Measurements from ENCODE around the gene ZMYM5. TPM values are rescaled to one million over a fixed set of nuclear protein-coding genes. Genes with fewer than 3 reads are reported as not detected.
"Not testable (repeated sequence)": the region's sequence is repeated elsewhere in the genome, so short reads cannot be mapped to it uniquely, and the experiment has no call there.

The ZMYM5 gene
- total RNA-seq, 8 experiments from 2014 or later: 11.3 to 20.8 (median 14.0) TPM

- peak in 2 of 8 experiments; percentile 22 to 56 for ATAC-seq (replicated peaks in 6 of 8)
- in situ Hi-C loops (cut with MboI; ENCODE audit: low pct_unique_long_range_greater_than_20kb in 2 of 9, low sequenced_read_pairs in 9 of 9, unreplicated experiment in 9 of 9): no loop called here
- WGBS, 10 experiments: 73 to 100% (median 97%) methylated on average over 3 to 7 of the region's 7 CpGs; no CpG with 5 or more reads in 1 of the 10 experiments
- Histone ChIP-seq H3K27ac (no peak overlapping the region), H3K4me3 (no peak overlapping the region), H3K4me1 (replicated peaks in 1 of 2) (no peaks in the 10 kb centered on the region)
Observed at GRCh38 chr13:19810996-19811881, 52.2 kb downstream of the ZMYM5 start.

DNA sequence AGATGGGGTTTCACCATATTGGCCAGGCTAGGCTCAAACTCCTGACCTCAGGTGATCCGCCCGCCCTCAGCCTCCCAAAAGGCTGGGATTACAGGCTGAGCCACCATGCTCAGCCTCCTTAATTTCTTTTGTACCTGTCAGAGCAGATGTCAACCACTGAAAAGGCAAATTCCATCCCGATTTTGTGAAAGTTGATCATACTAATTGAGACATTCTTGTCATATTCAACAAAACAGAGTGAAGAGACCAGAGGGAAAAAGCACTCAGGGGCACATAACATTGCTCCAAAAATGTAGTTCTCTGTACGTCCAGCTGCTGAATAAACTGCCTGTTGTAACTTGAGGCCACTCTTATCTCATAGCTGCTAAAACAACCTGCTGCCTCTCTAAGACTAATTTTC is 53.3 kb downstream of the ZMYM5 start:
- in situ Hi-C loops (cut with MboI; ENCODE audit: low pct_unique_long_range_greater_than_20kb in 2 of 9, low sequenced_read_pairs in 9 of 9, unreplicated experiment in 9 of 9): no loop called here
- H3K4me1 ChIP-seq (replicated peaks in 1 of 2): no peaks in the 10 kb centered on the region
- no peak for ATAC-seq (replicated peaks in 6 of 8)
- 57 to 100% (median 89%) methylated on average over 1 to 4 of the region's 4 CpGs; no CpG with 5 or more reads in 2 of the 10 experiments for WGBS, 10 experiments
- H3K27ac ChIP-seq: no peak overlapping the region
- no peak overlapping the region for H3K4me3 ChIP-seq

- Histone ChIP-seq H3K4me3 (no peak overlapping the region), H3K27ac (no peak overlapping the region), H3K4me1 (replicated peaks in 1 of 2) (no peaks in the 10 kb centered on the region)
- 80 to 93% (median 92%) methylated on average over 1 to 3 of the region's 4 CpGs; no CpG with 5 or more reads in 7 of the 10 experiments for WGBS, 10 experiments
- ATAC-seq (replicated peaks in 6 of 8): no peak
- in situ Hi-C loops (cut with MboI; ENCODE audit: low pct_unique_long_range_greater_than_20kb in 2 of 9, low sequenced_read_pairs in 9 of 9, unreplicated experiment in 9 of 9): no loop called here
Observed at GRCh38 chr13:19805765-19806164, 57.7 kb downstream of the ZMYM5 start.

DNA sequence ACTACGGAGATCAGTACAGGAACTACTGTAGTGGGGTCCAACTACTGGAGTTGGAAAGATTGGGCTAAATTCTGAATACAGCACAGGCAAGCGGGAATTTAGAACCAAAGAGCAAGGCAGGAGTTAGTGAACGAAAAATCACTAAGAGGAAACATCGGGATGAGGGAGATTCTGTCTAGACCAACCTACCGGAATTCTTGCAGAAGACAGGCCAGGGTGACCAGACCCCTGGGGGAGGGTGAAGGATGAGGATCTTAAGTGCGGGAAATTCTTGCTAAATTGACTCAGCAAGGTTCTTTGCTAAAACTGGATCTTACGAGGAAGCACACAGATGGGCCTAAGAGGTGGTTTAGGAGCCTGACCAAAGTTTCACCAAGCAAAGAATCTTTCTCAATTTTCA is 67.5 kb downstream of the ZMYM5 start:
- 88 to 100% (median 93%) methylated on average over 3 to 6 of the region's 7 CpGs for WGBS, 10 experiments
- in situ Hi-C loops (cut with MboI; ENCODE audit: low pct_unique_long_range_greater_than_20kb in 2 of 9, low sequenced_read_pairs in 9 of 9, unreplicated experiment in 9 of 9): loop anchor here in 1 of 9 experiments (25.0 kb wide), 1 partner anchor 91 kb away; no protein-coding TSS in a partner anchor
- no peaks in the 10 kb centered on the region for H3K4me1 ChIP-seq (replicated peaks in 1 of 2)
- H3K27ac ChIP-seq: no peak overlapping the region
- ATAC-seq (replicated peaks in 6 of 8): no peak
- H3K4me3 ChIP-seq: no peak overlapping the region

- in situ Hi-C loops (cut with MboI; ENCODE audit: low pct_unique_long_range_greater_than_20kb in 2 of 9, low sequenced_read_pairs in 9 of 9, unreplicated experiment in 9 of 9): loop anchor here in 1 of 9 experiments (25.0 kb wide), 1 partner anchor 93 kb away; no protein-coding TSS in a partner anchor
- Histone ChIP-seq H3K27ac (no peak overlapping the region), H3K4me3 (no peak overlapping the region)
Observed at GRCh38 chr13:19794631-19795030, 68.8 kb downstream of the ZMYM5 start.

DNA sequence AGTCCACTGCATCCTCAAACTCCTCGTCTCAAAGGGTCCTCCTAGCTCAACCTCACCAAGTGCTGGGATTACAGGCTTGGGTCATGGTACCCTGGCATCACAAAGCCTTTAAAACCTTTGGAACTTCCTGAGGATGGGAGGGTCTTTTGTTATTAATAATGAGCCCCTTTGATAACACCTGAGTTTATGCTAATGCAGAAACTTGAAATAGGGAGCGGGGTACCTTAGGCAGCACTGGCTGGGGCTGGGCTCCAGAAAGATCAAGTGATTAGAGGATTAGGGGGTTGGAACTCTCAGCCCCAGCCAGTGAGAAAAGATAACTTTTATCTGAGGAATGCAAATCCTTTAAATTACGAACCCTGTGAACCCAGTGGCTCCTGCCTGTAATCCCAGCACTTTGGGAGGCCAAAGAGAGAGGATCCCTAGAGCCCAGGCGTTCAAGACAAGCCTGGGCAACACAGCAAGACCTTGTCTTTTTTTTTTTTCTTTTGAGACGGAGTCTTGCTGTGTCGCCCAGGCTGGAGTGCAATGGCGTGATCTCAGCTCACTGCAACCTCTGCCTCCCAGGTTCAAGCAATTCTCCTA is 71.4 kb downstream of the ZMYM5 start:
- H3K27ac ChIP-seq: no peak overlapping the region
- H3K4me1 ChIP-seq (replicated peaks in 1 of 2): no peaks in the 10 kb centered on the region
- ATAC-seq (replicated peaks in 6 of 8): no peak
- H3K4me3 ChIP-seq: no peak overlapping the region
- 67 to 100% (median 79%) methylated on average over 1 to 5 of the region's 7 CpGs; no CpG with 5 or more reads in 1 of the 10 experiments for WGBS, 10 experiments
- in situ Hi-C loops (cut with MboI; ENCODE audit: low pct_unique_long_range_greater_than_20kb in 2 of 9, low sequenced_read_pairs in 9 of 9, unreplicated experiment in 9 of 9): loop anchor here in 1 of 9 experiments (25.0 kb wide), 1 partner anchor 95 kb away; no protein-coding TSS in a partner anchor

More at GRCh38 chr13:19794631-19795030, 68.8 kb downstream of the ZMYM5 start:
- 79 to 100% (median 100%) methylated on average over 1 to 3 of the region's 4 CpGs; no CpG with 5 or more reads in 5 of the 10 experiments for WGBS, 10 experiments
- ATAC-seq (replicated peaks in 6 of 8): no peak
- H3K4me1 ChIP-seq (replicated peaks in 1 of 2): no peaks in the 10 kb centered on the region

DNA sequence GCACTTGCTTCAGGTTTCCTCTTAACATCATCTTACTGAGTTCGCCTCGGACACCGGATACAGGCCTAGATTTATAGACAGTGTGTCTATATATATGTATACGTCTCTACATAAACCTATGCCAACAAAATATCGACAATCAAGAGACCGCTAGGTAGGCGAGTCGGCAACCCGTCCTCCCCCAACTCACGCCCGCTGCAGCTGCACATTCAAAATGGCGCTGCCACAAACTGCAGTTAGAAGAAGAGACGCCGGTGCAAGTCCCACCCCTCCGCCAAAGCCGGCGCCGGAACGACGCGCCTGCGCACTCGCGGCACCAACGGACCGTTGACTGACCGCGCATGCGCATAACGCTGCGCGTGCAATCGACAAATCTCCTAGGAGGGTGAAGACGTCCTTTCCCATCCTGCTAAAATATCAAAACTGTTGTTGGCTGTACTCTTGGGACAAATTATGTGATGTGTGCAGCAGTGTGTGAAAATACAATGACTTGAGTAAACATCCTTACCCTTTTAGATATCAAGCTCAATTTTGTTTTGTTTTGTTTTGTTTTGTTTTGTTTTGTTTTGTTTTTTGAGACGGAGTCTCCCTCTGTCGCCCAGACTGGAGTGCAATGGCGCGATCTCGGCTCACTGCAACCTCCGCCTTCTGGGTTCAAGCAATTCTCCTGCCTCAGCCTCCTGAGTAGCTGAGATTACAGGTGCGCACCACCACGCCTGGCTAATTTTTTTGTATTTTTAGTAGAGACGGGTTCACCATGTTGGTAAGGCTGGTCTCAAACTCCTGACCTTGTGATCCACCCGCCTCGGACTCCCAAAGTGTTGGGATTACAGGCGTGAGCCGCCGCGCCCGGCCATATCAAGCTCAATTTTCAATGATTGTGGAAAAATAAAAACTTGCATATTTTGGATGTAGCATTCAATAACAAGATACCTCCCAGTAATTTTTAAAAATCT is 80.4 kb downstream of the ZMYM5 start, which contains the start of gene PSPC1:
Gene PSPC1, minus strand, starts transcription at position 219 of the 956 bp plus-strand sequence. Its CDS starts 188 bp downstream, at position 31.
- H3K4me3 ChIP-seq: peak within 1 kb of the TSS; percentile 59 to 87 (median 64)
- H3K4me1 ChIP-seq (replicated peaks in 1 of 2): not testable (repeated sequence)
- H3K27ac ChIP-seq: peak within 1 kb of the TSS; percentile 89 to 91
- peak; percentile 85 to 95 (median 92) for ATAC-seq (replicated peaks in 6 of 8)
- in situ Hi-C loops (cut with MboI; ENCODE audit: low pct_unique_long_range_greater_than_20kb in 2 of 9, low sequenced_read_pairs in 9 of 9, unreplicated experiment in 9 of 9): loop anchor here in 1 of 9 experiments (25.0 kb wide), 1 partner anchor 104 kb away; no protein-coding TSS in a partner anchor
- WGBS, 10 experiments: 0 to 83% (median 50%) methylated on average over 2 to 21 of the region's 50 CpGs; no CpG with 5 or more reads in 1 of the 10 experiments

DNA sequence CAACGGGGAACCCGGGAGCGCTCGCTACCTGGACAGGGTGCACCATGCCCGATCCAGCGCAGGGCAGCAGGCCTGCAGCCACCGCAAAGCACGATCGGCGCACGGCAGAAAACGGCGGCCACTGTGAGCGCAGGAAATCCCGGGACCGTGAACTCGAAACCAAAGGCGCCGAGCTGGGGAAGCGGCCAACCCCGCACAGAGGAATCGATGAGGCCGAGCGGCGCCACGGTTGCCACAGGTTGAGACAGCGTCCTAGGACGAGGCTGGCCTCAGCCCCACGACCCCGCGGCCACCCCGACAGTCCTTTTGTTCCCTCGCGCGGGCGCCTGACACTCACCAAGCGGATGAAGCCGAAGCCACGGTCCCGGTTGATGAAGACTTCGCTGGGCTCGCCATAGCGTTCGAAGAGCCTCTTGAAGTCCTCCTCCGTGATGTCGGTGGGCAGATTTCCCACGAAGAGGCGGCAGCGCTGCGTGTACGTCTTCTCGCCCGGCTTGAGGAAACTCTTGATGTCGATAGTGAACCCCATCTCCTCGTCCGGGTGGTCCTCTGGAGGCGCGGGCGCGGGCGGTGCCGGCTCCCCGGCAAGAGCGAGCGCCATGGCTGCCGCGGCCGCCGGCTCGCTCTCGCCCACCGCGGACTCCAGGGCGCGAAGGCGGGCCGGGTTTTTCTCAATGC is 81.3 kb downstream of the ZMYM5 start:
- Histone ChIP-seq H3K4me3 (peak overlapping the region; percentile 59 to 87 (median 64)), H3K27ac (peak overlapping the region; percentile 89 to 91), H3K4me1 (replicated peaks in 1 of 2) (peaks cover 6 to 8% of the 10 kb centered on the region in 2 donors)
- peak; percentile 64 to 78 (median 71) for ATAC-seq (replicated peaks in 6 of 8)
- 0 to 10% (median 0%) methylated on average over 2 to 18 of the region's 77 CpGs; no CpG with 5 or more reads in 4 of the 10 experiments for WGBS, 10 experiments
- in situ Hi-C loops (cut with MboI; ENCODE audit: low pct_unique_long_range_greater_than_20kb in 2 of 9, low sequenced_read_pairs in 9 of 9, unreplicated experiment in 9 of 9): loop anchor here in 1 of 9 experiments (25.0 kb wide), 1 partner anchor 105 kb away; no protein-coding TSS in a partner anchor

GRCh38 chr13:19781526-19781925 is 81.9 kb downstream of the ZMYM5 start:
- in situ Hi-C loops (cut with MboI; ENCODE audit: low pct_unique_long_range_greater_than_20kb in 2 of 9, low sequenced_read_pairs in 9 of 9, unreplicated experiment in 9 of 9): loop anchor here in 1 of 9 experiments (25.0 kb wide), 1 partner anchor 106 kb away; no protein-coding TSS in a partner anchor
- no peak for ATAC-seq (replicated peaks in 6 of 8)
- WGBS, 10 experiments: 4 to 65% (median 18%) methylated on average over 4 to 8 of the region's 9 CpGs
- H3K4me3 ChIP-seq: peak overlapping the region; percentile 59 to 87 (median 64)
- peak overlapping the region; percentile 89 to 91 for H3K27ac ChIP-seq
- peaks cover 6 to 8% of the 10 kb centered on the region in 2 donors for H3K4me1 ChIP-seq (replicated peaks in 1 of 2)

DNA sequence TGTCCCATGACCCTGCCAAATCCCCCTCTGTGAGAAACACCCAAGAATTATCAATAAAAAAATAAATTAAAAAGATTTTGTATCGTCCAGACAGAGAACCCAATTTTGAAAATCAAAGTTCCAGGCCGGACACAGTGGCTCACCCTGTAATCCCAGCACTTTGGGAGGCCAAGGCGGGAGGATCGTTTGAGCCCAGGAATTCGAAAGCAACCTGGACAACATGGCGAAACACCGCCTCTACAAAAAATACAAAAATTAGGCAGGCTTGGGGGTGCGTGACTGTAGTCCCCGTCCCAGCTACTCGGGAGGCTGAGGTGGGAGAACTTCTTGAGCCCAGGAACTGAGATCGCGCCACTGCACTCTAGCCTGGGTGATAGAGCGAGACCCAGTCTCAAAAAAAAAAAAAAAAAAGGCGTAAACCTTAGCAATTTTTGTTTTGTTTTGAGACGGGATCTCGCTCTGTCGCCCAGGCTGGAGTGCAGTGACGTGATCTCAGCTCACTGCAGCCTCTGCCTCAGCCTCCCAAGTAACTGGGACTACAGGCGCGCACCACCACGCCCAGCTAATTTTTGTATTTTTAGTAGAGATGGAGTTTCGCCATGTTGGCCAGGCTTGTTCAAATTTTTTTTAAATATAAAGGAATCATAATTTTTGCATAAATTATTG is 82.6 kb downstream of the ZMYM5 start:
- 91 to 100% (median 97%) methylated on average over 1 to 14 of the region's 22 CpGs for WGBS, 10 experiments
- not testable (repeated sequence) for ATAC-seq (replicated peaks in 6 of 8); H3K4me1 ChIP-seq (replicated peaks in 1 of 2); H3K27ac ChIP-seq
- in situ Hi-C loops (cut with MboI; ENCODE audit: low pct_unique_long_range_greater_than_20kb in 2 of 9, low sequenced_read_pairs in 9 of 9, unreplicated experiment in 9 of 9): loop anchor here in 1 of 9 experiments (25.0 kb wide), 1 partner anchor 106 kb away; no protein-coding TSS in a partner anchor
- peak overlapping the region; percentile 59 to 87 (median 64) for H3K4me3 ChIP-seq
